HCT116 (cell line): ENCODE data around the gene CLPTM1L.

Experiments used
- EGR1 ChIP-seq: IDR thresholded peaks from 2 replicates; pipeline ENCODE4 v1.6.1; 2012; ENCODE audit warnings: low read depth
- MAX ChIP-seq: IDR thresholded peaks from 2 replicates; pipeline ENCODE4 v1.6.1; 2012
- RAD21 ChIP-seq: IDR thresholded peaks from 2 replicates; pipeline ENCODE4 v1.6.1; 2012; ENCODE audit warnings: low read depth, mild to moderate bottlenecking
- ZNF274 ChIP-seq: fragments of 200-500 bp; sonication (Bioruptor generic); IDR thresholded peaks from 2 replicates; pipeline ENCODE4 v1.6.1; 2014; ENCODE audit warnings: mild to moderate bottlenecking, low read depth, low read length, inconsistent platforms
- TF ChIP-seq, protein P1 (sequence below): IDR thresholded peaks from 2 replicates; pipeline ENCODE4 v1.6.1; 2012; ENCODE audit warnings: low read depth
- TF ChIP-seq, protein P2 (sequence below), 3 experiments: fragments of 200-600 bp in 1 of 3; sonication (generic) in 1 of 3; IDR thresholded peaks in 2 of 3; conservative IDR thresholded peaks in 1 of 3; 2 replicates each; pipeline ENCODE4 v1.5.1; 2012 to 2017; ENCODE audit warnings: low read depth in 2 of 3, low read length in 2 of 3, antibody characterized with exemption in 1 of 3, borderline replicate concordance in 1 of 3, control low read depth in 1 of 3, mild to moderate bottlenecking in 1 of 3, mixed read lengths in 1 of 3, mixed run types in 1 of 3, moderate library complexity in 1 of 3; ENCODE audit not compliant: insufficient read depth in 1 of 3

DNA sequence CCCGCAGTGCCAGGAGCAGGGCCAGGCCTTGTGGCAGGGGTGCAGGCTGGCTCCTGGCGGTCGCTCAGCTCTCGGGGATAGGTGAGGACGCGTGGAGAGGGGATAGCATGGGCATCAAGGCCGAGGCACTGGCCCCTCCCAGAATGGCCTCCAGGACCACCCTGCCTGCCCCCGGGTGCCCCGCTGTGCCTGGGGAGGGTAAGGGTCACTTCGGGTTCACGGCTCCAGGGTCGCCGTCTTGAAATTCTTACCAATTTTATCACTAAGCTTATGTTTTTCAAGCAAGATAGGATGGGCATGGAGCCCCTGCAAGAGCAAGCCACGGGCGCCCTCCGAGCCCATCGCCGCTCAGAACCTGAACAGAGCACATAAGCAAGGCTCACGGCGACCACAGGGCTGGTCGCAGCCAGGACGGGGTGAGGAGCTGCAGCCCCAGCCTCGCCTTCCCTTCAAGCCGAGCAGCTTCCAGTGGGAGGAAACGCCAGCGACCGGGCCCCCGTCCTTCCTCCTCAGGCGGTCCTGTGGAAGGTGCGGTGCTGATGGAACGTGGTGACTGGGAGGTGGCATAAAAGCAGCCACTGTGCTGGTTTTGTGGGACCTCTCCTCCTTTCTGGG, 14.2 kb upstream of the CLPTM1L start:
- TF ChIP-seq RAD21 (no peak), EGR1 (no peak), MAX (no peak), ZNF274 (no peak)
- TF ChIP-seq, protein P1, sequence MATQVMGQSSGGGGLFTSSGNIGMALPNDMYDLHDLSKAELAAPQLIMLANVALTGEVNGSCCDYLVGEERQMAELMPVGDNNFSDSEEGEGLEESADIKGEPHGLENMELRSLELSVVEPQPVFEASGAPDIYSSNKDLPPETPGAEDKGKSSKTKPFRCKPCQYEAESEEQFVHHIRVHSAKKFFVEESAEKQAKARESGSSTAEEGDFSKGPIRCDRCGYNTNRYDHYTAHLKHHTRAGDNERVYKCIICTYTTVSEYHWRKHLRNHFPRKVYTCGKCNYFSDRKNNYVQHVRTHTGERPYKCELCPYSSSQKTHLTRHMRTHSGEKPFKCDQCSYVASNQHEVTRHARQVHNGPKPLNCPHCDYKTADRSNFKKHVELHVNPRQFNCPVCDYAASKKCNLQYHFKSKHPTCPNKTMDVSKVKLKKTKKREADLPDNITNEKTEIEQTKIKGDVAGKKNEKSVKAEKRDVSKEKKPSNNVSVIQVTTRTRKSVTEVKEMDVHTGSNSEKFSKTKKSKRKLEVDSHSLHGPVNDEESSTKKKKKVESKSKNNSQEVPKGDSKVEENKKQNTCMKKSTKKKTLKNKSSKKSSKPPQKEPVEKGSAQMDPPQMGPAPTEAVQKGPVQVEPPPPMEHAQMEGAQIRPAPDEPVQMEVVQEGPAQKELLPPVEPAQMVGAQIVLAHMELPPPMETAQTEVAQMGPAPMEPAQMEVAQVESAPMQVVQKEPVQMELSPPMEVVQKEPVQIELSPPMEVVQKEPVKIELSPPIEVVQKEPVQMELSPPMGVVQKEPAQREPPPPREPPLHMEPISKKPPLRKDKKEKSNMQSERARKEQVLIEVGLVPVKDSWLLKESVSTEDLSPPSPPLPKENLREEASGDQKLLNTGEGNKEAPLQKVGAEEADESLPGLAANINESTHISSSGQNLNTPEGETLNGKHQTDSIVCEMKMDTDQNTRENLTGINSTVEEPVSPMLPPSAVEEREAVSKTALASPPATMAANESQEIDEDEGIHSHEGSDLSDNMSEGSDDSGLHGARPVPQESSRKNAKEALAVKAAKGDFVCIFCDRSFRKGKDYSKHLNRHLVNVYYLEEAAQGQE, result no peak
- TF ChIP-seq, protein P2, sequence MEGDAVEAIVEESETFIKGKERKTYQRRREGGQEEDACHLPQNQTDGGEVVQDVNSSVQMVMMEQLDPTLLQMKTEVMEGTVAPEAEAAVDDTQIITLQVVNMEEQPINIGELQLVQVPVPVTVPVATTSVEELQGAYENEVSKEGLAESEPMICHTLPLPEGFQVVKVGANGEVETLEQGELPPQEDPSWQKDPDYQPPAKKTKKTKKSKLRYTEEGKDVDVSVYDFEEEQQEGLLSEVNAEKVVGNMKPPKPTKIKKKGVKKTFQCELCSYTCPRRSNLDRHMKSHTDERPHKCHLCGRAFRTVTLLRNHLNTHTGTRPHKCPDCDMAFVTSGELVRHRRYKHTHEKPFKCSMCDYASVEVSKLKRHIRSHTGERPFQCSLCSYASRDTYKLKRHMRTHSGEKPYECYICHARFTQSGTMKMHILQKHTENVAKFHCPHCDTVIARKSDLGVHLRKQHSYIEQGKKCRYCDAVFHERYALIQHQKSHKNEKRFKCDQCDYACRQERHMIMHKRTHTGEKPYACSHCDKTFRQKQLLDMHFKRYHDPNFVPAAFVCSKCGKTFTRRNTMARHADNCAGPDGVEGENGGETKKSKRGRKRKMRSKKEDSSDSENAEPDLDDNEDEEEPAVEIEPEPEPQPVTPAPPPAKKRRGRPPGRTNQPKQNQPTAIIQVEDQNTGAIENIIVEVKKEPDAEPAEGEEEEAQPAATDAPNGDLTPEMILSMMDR (IDR thresholded peaks at IDR 0.05 in 2 of 3, conservative IDR thresholded peaks at IDR 0.05 in 1 of 3; ENCODE audit: borderline replicate concordance in 1 of 3, insufficient read depth in 1 of 3, low read depth in 2 of 3, low read length in 2 of 3), result no peak
